Astrocyte (in vitro differentiated cells and primary cell): ENCODE results near the gene PDE1A. TPM values are rescaled to one million over a fixed set of nuclear protein-coding genes. Genes with fewer than 3 reads are reported as not detected.

ENCODE experiments used
- DNase-seq: peaks from one replicate; pipeline ENCODE4 v3.0.0-alpha.2; 2010; ENCODE audit warnings: low read depth
- FAIRE-seq: peaks from 2 replicates; lab custom pipeline; 2011; peaks lifted over from hg19 to GRCh38; lab: Jason Lieb, UNC
- H2AFZ ChIP-seq: 2 replicates; pipeline ENCODE4 v1.6.0; 2012; ENCODE audit warnings: low read depth, low read length, inconsistent platforms
- H3K27ac ChIP-seq: 2 replicates; pipeline ENCODE4 v1.5.1; 2011; ENCODE audit warnings: low read depth, low read length, inconsistent platforms
- H3K27me3 ChIP-seq: 2 replicates; pipeline ENCODE4 v1.6.0; 2011; ENCODE audit warnings: low read length, inconsistent platforms; ENCODE audit not compliant: insufficient read depth
- H3K36me3 ChIP-seq: 2 replicates; pipeline ENCODE4 v1.5.1; 2011; ENCODE audit warnings: low read length, inconsistent platforms; ENCODE audit not compliant: insufficient read depth
- H3K4me1 ChIP-seq: 2 replicates; pipeline ENCODE4 v1.5.1; 2011; ENCODE audit warnings: low read length, inconsistent platforms; ENCODE audit not compliant: insufficient read depth
- H3K4me2 ChIP-seq: 2 replicates; pipeline ENCODE4 v1.6.0; 2012; ENCODE audit warnings: low read length, inconsistent platforms
- H3K4me3 ChIP-seq: 2 replicates; pipeline ENCODE4 v1.5.1; 2011; ENCODE audit warnings: low read depth, mild to moderate bottlenecking, low read length, inconsistent platforms; ENCODE audit not compliant: insufficient read depth
- H3K79me2 ChIP-seq: 2 replicates; pipeline ENCODE4 v1.6.0; 2012; ENCODE audit warnings: mild to moderate bottlenecking, low read length, inconsistent platforms; ENCODE audit not compliant: insufficient read depth
- H3K9ac ChIP-seq: 2 replicates; pipeline ENCODE4 v1.6.0; 2012; ENCODE audit warnings: mild to moderate bottlenecking, low read length, inconsistent platforms
- H3K9me3 ChIP-seq: 2 replicates; pipeline ENCODE4 v1.5.1; 2012; ENCODE audit warnings: low read depth, mild to moderate bottlenecking, low read length, inconsistent platforms; ENCODE audit not compliant: insufficient read depth
- H4K20me1 ChIP-seq: 2 replicates; pipeline ENCODE4 v1.6.0; 2012; ENCODE audit warnings: low read length, inconsistent platforms; ENCODE audit not compliant: insufficient read depth
- H3K27ac Mint-ChIP-seq: one replicate; pipeline ENCODE4 v1.8.0; 2021; ENCODE audit warnings: mild to moderate bottlenecking, mixed read lengths; ENCODE audit not compliant: unreplicated experiment
- H3K27me3 Mint-ChIP-seq: one replicate; pipeline ENCODE4 v1.8.0; 2021; ENCODE audit warnings: low read depth, mixed read lengths; ENCODE audit not compliant: unreplicated experiment
- H3K36me3 Mint-ChIP-seq: one replicate; pipeline ENCODE4 v1.8.0; 2021; ENCODE audit warnings: low read depth, mixed read lengths; ENCODE audit not compliant: unreplicated experiment
- H3K4me1 Mint-ChIP-seq: one replicate; pipeline ENCODE4 v1.8.0; 2021; ENCODE audit warnings: low read depth, mixed read lengths; ENCODE audit not compliant: unreplicated experiment
- H3K4me3 Mint-ChIP-seq: one replicate; pipeline ENCODE4 v1.8.0; 2021; ENCODE audit warnings: mild to moderate bottlenecking, moderate library complexity, mixed read lengths; ENCODE audit not compliant: unreplicated experiment
- H3K9me3 Mint-ChIP-seq: one replicate; pipeline ENCODE4 v1.8.0; 2021; ENCODE audit warnings: mild to moderate bottlenecking, mixed read lengths; ENCODE audit not compliant: unreplicated experiment
- CTCF ChIP-seq: IDR thresholded peaks from 2 replicates; pipeline ENCODE4 v1.5.1; 2011; ENCODE audit warnings: low read depth, mild to moderate bottlenecking, inconsistent platforms, low read length, moderate library complexity; ENCODE audit not compliant: insufficient read depth
- EZH2 ChIP-seq: IDR thresholded peaks from 2 replicates; pipeline ENCODE4 v1.6.1; 2012; ENCODE audit warnings: mild to moderate bottlenecking, low read length, inconsistent platforms; ENCODE audit not compliant: insufficient read depth
- total RNA-seq: library from RNA; stranded (reverse); gene quantifications from 2 replicates; pipeline ENCODE4 v1.2.1, GENCODE V29; 2021

Gene PDE1A
- total RNA-seq, 1 donor from 2014 or later: 0.32 TPM

GRCh38 chr2:182115258-182115657 is 311.6 kb downstream of the PDE1A start:
- Histone ChIP-seq H3K4me1 (no peaks in the 10 kb centered on the region), H3K27me3 (no peaks in the 10 kb centered on the region), H2AFZ (no peak overlapping the region), H3K4me2 (no peak overlapping the region), H3K79me2 (no peaks in the 10 kb centered on the region), H3K9ac (no peak overlapping the region), H3K36me3 (no peaks in the 10 kb centered on the region), H3K9me3 (no peaks in the 10 kb centered on the region), H3K4me3 (no peak overlapping the region), H3K27ac (no peak overlapping the region), H4K20me1 (no peaks in the 10 kb centered on the region)
- peaks cover 1% of the 10 kb centered on the region for H3K4me1 Mint-ChIP-seq
- H3K27me3 Mint-ChIP-seq: no peaks in the 10 kb centered on the region
- TF ChIP-seq EZH2: no peak
- no peak for TF ChIP-seq CTCF
- no peak overlapping the region for H3K27ac Mint-ChIP-seq
- no peaks in the 10 kb centered on the region for H3K9me3 Mint-ChIP-seq
- no peak for DNase-seq
- no peak for FAIRE-seq
- no peak overlapping the region for H3K4me3 Mint-ChIP-seq
- H3K36me3 Mint-ChIP-seq: no peaks in the 10 kb centered on the region

- Histone ChIP-seq H3K4me3 (no peak overlapping the region), H3K4me2 (no peak overlapping the region), H3K27ac (no peak overlapping the region), H3K9ac (no peak overlapping the region), H3K36me3 (no peaks in the 10 kb centered on the region), H3K79me2 (no peaks in the 10 kb centered on the region), H3K27me3 (no peaks in the 10 kb centered on the region), H3K9me3 (no peaks in the 10 kb centered on the region), H3K4me1 (no peaks in the 10 kb centered on the region), H4K20me1 (no peaks in the 10 kb centered on the region), H2AFZ (no peak overlapping the region)
- TF ChIP-seq CTCF (no peak), EZH2 (no peak)
- Mint-ChIP-seq H3K9me3 (no peaks in the 10 kb centered on the region), H3K36me3 (no peaks in the 10 kb centered on the region), H3K4me3 (no peak overlapping the region), H3K4me1 (peaks cover 1% of the 10 kb centered on the region), H3K27me3 (no peaks in the 10 kb centered on the region), H3K27ac (no peak overlapping the region)
- DNase-seq (no peak), FAIRE-seq (no peak)
Measured at GRCh38 chr2:182113334-182113733, 313.5 kb downstream of the PDE1A start.

DNA sequence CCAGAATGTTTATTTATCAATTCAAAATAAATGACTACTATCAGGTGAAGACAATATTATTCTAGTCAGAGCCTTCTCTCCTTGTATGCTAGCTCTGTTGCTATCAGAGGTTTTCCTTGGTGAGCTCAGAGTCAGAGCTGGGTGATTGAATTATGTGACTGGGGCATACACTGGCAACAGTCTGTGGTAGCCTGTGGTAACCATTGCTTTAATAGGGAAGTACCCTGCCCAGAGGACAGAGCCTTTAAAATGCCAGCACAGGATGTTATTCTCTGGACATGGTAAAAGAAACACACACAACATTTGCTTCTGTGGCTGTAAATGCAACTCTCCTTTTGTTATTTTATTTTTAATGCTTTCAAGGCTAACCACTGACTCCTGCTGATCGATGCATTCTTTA is 316.5 kb downstream of the PDE1A start:
- Histone ChIP-seq H3K9ac (no peak overlapping the region), H3K4me3 (no peak overlapping the region), H3K4me1 (no peaks in the 10 kb centered on the region), H3K4me2 (no peak overlapping the region), H3K27ac (no peak overlapping the region), H3K9me3 (no peaks in the 10 kb centered on the region), H3K27me3 (no peaks in the 10 kb centered on the region), H3K79me2 (no peaks in the 10 kb centered on the region), H3K36me3 (no peaks in the 10 kb centered on the region), H4K20me1 (no peaks in the 10 kb centered on the region), H2AFZ (no peak overlapping the region)
- DNase-seq (no peak), FAIRE-seq (no peak)
- no peak overlapping the region for H3K4me3 Mint-ChIP-seq
- no peak for TF ChIP-seq EZH2
- TF ChIP-seq CTCF: no peak
- H3K27ac Mint-ChIP-seq: no peak overlapping the region
- no peaks in the 10 kb centered on the region for H3K36me3 Mint-ChIP-seq
- peaks cover 2% of the 10 kb centered on the region for H3K9me3 Mint-ChIP-seq
- H3K4me1 Mint-ChIP-seq: no peaks in the 10 kb centered on the region
- no peaks in the 10 kb centered on the region for H3K27me3 Mint-ChIP-seq
